NB4 (cell line): ENCODE results near the gene TCF12.

Experiments used
- DNase-seq: peaks from one replicate; pipeline ENCODE4 v3.0.0; 2010; ENCODE audit warnings: low read depth
- H3K4me3 ChIP-seq: one replicate; pipeline ENCODE4 v1.5.1; 2011; ENCODE audit warnings: mild to moderate bottlenecking, low read depth, low read length, moderate library complexity
- MYC ChIP-seq: IDR thresholded peaks from 2 replicates; pipeline ENCODE4 v1.6.1; 2011; ENCODE audit warnings: low read depth, low read length
- POLR2A ChIP-seq: IDR thresholded peaks from 2 replicates; pipeline ENCODE4 v1.6.1; 2011; ENCODE audit warnings: mild to moderate bottlenecking; ENCODE audit not compliant: insufficient read length; ENCODE audit errors: extremely low read depth
- TF ChIP-seq, protein P1 (sequence below): IDR thresholded peaks from one replicate; pipeline ENCODE4 v1.5.1; 2012; ENCODE audit warnings: low read depth, low read length
- TF ChIP-seq, protein P2 (sequence below): IDR thresholded peaks from 2 replicates; pipeline ENCODE4 v1.6.1; 2011; ENCODE audit warnings: low read depth, low read length

TCF12 gene

GRCh38 chr15:57165992-57166391 is 247.5 kb downstream of the TCF12 start:
- DNase-seq = peak; percentile 15
- H3K4me3 ChIP-seq = no peak overlapping the region
- TF ChIP-seq MYC (no peak), POLR2A (no peak)
- TF ChIP-seq, protein P1, sequence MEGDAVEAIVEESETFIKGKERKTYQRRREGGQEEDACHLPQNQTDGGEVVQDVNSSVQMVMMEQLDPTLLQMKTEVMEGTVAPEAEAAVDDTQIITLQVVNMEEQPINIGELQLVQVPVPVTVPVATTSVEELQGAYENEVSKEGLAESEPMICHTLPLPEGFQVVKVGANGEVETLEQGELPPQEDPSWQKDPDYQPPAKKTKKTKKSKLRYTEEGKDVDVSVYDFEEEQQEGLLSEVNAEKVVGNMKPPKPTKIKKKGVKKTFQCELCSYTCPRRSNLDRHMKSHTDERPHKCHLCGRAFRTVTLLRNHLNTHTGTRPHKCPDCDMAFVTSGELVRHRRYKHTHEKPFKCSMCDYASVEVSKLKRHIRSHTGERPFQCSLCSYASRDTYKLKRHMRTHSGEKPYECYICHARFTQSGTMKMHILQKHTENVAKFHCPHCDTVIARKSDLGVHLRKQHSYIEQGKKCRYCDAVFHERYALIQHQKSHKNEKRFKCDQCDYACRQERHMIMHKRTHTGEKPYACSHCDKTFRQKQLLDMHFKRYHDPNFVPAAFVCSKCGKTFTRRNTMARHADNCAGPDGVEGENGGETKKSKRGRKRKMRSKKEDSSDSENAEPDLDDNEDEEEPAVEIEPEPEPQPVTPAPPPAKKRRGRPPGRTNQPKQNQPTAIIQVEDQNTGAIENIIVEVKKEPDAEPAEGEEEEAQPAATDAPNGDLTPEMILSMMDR = no peak
- TF ChIP-seq, protein P2, sequence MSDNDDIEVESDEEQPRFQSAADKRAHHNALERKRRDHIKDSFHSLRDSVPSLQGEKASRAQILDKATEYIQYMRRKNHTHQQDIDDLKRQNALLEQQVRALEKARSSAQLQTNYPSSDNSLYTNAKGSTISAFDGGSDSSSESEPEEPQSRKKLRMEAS = no peak

DNA sequence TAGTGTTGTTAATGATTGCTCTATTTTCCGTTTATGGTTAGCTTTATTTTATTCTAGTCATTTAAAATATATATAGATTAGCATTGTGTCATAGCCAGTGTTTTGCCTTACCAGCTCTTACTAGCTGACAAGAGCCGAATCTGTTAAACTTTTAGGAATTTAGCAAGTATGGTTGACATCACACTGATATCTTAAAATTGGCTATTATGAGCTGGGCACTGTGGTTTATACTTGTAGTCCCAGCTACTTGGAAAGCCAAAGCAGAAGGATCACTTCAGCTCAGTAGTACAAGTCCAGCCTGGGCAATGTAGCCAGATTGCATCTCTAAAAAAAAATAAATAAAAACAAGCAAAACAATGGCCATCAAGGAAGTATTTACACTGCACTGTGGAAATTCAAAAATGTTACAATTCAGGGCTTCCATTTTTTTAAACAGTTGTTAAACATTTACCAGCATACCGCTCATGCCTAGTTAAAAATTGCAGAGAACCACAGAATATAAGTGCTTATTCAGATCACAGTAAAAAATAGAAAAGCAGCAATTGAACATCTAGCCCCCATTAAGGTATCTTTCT is 249.5 kb downstream of the TCF12 start:
- no peak overlapping the region for H3K4me3 ChIP-seq
- no peak for DNase-seq
- TF ChIP-seq, protein P2 = no peak
- no peak for TF ChIP-seq MYC
- no peak for TF ChIP-seq POLR2A
- TF ChIP-seq, protein P1 = no peak

GRCh38 chr15:57169643-57170042 is 251.2 kb downstream of the TCF12 start:
- DNase-seq = no peak
- TF ChIP-seq, protein P1 = no peak
- TF ChIP-seq POLR2A = no peak
- no peak for TF ChIP-seq MYC
- TF ChIP-seq, protein P2 = no peak
- H3K4me3 ChIP-seq = no peak overlapping the region

DNA sequence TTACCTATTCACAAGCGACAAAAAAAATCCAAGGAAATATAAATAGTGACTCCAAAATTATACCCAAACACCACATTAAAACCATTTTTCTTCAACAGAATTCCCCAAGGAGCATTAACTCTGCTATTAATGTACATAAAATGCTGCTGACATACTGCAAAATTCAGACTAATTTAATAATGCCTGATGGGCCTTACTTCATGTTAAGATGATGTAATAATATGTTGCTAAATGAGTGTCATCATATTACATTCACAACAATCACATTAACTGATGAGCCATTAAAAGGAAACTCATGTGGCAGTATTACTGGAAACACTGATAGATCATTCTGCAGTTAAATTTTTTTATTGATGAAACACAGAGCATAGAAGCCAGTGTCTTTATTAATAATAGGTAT is 253.0 kb downstream of the TCF12 start:
- no peak overlapping the region for H3K4me3 ChIP-seq

DNA sequence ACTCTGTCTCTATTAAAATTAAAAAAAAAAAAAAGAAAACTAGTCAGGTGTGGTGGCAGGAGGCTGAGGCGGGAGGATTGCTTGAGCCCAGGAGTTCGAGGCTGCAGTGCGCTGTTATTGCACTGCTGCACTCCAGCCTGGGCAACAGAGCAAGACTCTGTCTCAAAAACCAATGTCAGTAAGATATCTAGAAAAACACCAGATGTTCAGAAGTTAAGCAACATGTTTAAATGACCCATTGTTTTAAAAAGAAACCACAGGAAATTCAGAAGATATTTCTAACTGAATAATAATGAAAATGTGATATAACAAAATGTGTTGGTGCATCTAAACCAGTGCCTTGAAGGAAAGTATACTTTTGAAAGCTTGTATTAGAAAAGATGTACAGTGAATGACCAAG is 254.5 kb downstream of the TCF12 start:
- H3K4me3 ChIP-seq = no peak overlapping the region
- DNase-seq = no peak
- TF ChIP-seq, protein P1 = no peak
- TF ChIP-seq, protein P2 = no peak
- TF ChIP-seq MYC (no peak), POLR2A (no peak)

More for the DNA sequence above, 253.0 kb downstream of the TCF12 start:
- TF ChIP-seq POLR2A (no peak), MYC (no peak)
- peak; percentile 6 for DNase-seq

DNA sequence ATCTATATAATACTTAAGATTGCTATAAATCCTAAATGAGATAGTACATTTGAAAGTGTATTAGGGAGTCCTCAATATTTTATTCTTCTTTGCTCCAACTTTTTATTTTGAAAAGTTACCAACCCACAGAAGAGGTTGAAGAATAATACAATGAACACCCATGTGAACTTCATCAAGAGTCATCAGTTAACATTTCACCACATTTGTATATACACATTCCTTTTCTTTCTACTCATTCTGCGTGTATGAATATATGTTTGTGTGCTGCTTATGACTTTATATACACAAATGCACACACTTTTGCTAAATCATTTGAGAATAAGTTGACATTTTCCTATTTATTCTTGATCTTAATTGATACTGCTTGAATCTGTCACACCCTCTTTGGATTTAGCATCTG is 264.6 kb downstream of the TCF12 start:
- H3K4me3 ChIP-seq = no peak overlapping the region
- no peak for DNase-seq
- TF ChIP-seq, protein P2 = no peak
- TF ChIP-seq POLR2A = no peak
- TF ChIP-seq, protein P1 = no peak
- TF ChIP-seq MYC = no peak
